GM20431 (cell line): Measurements from ENCODE around the gene XPO5.
"Not testable (repeated sequence)": the region's sequence is repeated elsewhere in the genome, so short reads cannot be mapped to it uniquely, and the experiment has no call there.

Experiments
- in situ Hi-C: fragments of 300-500 bp; cut with MseI, MboI; formaldehyde crosslinking; loops from one replicate; pipeline ENCODE4 v1.15.0; 2020; ENCODE audit warnings: low sequenced_read_pairs; ENCODE audit not compliant: unreplicated experiment

XPO5 gene

DNA sequence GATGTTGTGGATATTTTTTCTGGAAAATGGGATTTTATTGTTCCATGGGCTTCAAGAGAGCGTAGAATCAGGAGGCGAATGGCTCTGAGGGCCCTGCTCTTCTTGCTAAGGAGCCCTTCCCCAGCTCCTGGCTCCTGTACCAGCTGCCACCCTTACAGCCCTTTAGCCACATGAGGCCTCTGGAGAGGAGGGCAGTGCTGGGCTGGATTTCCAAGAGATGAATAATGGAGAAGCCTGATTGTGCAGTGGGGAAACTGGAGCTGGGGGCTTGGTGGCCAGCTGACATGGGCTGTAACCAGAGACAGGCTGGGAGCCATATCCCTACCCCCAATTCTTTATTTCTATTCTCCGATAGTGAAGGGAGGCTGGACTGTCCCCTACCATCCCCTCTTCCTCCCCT lies 74.9 kb downstream of the XPO5 start:
- in situ Hi-C loops: no loop called here

DNA sequence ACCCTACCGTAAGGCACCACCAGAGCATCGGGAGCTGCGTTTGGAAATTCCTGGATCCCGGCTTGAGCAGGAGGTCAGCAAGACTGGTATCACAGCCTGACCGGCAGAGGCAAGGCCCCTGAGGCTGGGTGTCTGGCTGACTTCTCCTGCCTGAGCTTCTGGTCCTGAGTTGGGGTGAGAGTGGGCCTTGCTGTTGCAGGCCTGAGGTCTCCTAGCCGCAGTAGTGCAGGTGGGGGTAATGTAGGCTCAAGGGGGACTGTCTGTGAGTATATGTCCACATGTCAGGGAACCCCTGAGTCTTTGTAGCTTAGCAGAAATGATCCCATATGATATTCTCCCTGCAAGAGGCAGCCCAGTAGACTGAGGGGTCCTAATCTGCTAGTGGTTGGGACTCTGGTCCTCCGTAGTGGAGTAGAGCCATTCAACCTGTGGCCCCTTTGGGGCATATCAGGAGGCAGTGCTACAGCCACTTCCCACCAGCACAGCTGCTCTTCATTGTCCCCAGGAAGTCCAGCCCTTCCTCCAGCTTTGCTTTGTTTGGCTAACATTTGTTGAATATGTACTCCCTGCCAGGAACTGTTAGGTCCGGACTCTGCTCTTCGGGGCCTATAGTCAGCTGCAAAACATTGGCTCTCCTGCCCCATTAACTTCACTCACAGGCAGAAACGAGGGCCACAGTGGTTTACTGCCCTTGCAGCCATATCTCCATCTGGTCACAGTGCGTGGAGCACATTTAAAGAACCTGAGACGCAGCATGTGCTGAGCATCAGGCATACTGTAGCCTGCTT lies 76.6 kb downstream of the XPO5 start:
- in situ Hi-C loops: no loop called here

DNA sequence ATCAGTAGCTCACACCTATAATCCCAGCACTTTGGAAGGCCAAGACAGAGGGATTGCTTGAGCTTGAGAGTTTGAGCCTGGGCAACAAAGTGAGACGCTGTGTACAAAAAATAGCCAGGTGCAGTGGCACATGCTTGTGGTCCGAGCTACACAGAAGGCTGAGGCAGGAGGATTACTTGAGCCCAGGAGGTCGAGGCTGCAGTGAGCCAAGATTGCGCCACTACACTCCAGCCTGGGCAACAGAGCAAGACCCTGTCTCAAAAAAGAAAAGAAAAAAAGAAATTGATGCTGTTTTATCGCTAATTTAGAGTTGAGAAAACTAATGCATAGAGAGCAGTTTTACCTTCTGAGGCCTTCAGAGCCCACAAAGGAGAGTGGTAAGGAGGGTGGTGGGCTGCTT lies 77.5 kb downstream of the XPO5 start:
- in situ Hi-C loops: not testable (repeated sequence)

DNA sequence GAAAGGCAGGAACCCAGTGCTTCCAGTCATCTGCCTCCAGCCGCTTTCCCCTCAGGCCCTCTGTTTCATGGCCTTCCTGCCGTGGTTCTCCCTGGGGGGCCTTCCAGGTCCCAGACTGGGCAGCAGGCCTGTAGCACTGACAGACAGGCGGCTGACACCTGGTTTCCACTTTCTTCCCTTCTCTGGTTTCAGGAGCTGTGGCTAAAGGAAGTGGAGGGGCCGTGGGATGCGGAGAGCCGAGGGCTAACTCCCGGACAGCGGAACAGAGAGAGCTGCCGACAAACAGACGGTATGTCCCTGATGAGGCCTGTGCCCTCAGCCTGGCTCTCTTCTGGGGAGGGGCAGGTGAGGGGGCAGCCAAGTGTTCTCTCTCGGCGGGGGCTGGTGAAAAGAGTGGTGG lies 78.1 kb downstream of the XPO5 start:
- in situ Hi-C loops: no loop called here

DNA sequence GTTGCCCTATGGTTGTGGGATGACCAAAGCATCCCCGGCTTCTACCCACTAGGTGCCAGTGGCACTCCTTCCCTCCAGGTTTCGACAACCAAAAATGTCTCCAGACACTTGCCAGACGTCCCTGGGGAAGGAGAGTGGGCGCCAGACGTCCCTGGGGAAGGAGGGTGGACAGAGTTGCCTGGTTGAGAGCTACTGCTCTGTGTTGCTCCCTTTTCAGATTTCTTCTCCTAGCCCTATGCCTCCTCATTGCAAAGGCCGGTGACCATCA lies 78.8 kb downstream of the XPO5 start:
- in situ Hi-C loops: no loop called here

DNA sequence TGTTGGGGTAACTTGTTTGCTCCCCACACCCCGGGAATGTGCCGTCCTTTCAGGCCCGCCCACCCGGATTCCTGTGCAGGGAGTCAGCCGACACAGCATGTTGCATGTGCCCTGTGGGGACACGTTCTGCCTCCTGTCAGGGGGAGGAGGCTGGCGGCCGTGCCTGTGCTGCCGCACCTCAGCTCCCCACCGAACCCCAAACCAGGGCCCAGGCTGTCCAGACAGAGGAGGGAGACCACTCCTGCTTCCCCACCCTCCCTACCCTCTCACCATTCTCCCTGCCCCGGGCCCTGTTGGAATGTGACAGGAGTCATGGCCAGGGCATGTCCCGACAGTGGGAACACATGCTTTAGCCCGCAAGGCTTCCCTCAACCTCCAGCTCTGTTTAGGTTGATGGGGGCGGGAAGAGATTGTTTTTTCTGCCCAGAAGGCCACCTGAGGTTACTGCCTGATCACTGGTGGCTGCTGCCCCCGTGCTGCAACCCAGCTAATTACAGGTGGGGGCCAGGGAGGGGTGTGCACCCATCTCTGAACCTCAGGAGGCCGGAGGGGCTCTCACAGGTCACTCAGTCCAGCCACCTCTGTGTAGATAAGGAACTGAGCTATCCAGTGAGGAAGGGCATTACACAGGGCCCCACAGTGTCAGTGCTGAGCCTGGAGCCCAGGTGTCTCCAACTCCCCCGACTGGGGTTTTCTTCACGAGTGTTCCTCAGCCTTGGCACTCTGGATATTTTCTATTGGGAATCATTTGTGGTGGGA lies 79.3 kb downstream of the XPO5 start:
- in situ Hi-C loops: no loop called here

DNA sequence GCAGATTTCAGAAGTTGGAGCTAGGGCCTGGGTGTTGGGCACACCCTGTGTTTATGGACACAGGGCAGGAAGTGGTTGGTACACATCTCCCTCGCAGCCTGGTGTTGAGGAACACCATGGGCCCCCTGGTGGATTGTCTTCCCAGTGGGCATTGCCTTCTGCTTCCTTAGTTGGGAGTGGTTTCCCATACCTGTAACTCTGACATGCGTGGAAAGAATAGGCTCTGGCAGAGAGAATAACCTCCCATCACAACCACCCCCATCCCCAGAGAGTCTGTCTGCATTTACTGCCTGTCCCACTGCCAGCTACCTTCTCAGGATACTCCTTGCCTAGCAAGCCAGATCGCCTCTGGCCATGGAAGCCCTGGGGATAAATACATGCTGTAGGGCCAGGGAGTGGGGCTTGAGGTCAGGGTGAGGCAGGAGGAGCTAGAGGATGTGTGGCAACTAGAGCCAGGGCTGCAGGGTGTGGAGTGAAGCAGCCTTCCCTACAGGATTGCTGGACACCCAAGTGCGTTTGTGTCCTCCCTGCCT lies 80.4 kb downstream of the XPO5 start:
- in situ Hi-C loops: no loop called here

DNA sequence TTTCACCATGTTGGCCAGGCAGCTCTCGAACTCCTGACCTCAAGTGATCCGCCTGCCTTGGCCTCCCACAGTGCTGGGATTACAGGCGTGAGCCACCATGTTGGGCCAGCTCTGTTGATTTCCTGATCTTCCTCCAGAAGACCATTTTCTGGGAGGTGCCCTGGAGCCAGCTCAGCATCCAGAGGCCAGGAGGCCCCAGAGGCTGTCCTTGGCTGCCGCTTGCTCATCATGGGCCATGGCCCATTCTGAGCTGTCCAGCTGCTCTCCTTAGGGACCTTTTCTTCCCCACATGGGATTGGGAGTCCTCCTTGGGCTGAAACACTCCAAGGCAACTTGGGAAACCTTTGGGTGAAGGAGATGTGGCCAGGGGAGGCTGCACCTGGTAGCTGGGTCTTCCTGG lies 81.1 kb downstream of the XPO5 start:
- in situ Hi-C loops: no loop called here

DNA sequence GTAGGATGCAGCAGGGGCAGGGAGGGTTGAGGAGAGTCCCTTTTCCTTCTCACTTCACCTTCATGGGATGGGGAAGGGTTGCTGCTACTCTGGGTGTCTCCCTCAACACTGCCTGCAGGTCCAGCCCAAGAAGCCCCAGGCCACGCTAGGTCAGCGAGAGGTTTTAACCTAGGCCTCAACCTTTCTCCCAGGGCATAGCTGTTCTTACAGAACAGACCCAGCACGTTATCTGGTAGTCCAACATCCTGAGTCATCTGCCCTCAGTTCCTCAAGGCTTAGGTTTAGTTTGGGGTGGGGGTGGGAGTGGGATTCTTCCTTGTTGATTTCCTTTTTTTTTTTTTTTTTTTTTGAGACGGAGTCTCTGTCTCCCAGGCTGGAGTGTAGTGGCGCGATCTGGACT lies 81.5 kb downstream of the XPO5 start:
- in situ Hi-C loops: no loop called here

DNA sequence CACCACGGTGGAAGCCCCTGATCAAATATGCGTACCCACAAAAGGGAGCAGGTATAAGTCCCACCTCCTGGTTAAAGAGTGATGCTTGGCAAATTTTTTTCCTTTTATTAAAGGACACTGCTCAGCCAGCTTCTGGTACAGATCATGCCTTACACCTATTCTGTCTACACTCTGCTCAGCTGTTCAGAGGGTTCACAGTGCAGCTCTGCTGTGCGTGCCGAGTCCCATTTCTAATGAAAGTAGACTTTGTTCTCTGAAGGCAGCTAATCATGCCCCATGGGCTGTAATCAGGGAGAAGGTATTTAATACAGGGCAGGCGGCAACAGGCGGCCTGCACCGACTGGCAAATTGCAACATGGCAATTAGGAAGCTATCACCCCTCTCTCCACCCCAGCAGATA lies 82.0 kb downstream of the XPO5 start:
- in situ Hi-C loops: no loop called here

DNA sequence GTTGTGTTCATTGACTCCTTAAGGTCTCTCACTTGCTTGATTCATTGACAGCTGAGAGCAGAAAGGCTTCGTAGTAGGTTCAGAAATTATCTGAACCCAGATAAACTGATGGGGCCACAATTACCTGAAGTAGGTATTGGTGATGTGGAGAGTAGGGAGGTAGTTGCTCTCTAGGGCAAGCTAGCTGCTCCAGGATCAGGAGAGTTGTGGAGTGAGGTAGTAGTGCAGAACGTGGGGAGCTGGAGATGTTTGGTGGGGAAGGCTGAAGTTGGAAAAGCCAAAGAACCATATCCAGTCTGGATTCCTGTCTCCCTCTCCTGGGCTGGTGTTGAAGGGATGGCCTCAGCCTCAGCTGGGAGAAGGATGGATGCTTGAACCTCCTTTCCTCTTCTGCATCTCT lies 82.6 kb downstream of the XPO5 start:
- in situ Hi-C loops: no loop called here

DNA sequence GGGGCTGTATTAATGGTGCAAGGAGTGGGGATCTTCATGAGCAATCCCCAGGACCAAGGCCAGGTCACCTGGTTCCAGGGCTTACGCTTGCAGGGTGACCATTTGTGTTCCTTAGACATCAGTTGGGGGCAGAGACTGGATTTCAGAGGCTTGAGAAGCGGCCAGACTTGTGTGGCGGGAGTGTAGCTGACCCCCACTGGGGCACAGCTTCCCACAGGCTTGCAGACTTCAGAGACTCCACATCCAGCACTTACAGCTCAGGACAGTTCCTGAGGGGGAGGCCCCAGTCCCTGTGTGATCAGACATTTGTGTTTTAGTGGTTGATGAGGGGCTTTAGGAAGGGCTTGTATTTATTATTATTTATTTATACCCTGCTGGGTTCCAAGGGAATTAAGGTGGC lies 83.2 kb downstream of the XPO5 start:
- in situ Hi-C loops: no loop called here

DNA sequence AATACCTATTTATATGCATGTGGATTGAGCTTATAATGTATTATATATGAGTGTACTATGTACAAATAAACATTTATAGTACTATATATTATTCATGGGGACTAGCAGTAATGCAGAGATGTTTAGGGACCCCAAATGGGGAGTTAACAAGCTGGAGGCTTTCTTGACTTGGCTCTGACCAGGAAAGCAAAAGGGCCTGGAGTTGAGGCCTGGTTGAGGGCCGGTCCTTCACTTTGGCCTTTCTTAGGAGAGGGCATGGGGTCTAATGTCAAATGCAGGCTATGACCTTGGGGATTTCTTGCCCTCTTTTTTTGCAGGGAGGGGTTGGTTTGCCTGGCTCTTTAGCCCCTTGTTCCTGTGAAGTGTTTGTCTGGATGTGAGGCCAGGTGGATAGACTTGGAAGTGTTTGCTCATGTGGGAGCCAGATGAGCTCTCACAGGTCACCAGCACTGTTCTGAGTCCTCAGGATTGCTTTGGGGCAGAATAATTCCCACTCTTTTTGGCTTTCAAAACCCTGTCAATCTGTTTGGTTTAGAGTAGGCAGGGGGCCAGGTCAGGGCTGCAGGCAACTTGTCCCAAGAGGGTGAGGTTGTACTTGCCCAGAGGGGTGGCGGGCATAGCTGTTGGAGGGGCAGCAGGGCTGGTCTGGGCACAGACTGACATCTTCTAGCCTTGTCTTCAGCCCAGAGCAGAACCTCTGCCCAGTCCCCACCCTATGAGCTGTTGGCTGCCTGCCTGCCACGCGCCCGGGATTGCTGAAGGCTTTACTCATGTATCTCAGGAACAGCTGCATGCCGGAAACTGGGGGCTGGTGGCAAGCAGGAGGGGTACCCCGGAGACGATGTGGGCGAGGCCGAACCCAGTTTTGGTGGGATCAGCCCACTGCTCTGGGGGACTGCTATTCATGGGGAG lies 83.8 kb downstream of the XPO5 start:
- in situ Hi-C loops: no loop called here

DNA sequence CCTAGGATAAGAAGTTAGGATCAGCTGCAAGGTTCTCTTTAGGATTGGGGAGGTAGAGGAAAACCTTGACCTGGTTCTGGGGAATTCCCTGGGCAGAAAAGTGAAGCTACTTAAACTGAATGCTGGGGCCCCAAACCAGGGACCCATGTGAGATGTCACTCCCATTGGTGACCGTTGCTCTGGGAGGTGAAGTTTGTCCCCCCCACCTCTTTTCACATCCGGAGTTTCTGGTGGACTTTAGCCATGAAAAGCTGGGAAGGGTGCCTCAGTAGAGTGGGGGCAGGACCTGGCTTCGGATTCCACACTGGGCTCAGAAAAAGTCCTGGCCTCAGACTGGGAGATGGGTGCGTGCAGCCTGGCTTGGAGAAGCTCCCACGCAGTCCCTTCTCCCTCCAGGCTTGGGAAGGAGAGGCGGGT lies 85.3 kb downstream of the XPO5 start:
- in situ Hi-C loops: no loop called here

DNA sequence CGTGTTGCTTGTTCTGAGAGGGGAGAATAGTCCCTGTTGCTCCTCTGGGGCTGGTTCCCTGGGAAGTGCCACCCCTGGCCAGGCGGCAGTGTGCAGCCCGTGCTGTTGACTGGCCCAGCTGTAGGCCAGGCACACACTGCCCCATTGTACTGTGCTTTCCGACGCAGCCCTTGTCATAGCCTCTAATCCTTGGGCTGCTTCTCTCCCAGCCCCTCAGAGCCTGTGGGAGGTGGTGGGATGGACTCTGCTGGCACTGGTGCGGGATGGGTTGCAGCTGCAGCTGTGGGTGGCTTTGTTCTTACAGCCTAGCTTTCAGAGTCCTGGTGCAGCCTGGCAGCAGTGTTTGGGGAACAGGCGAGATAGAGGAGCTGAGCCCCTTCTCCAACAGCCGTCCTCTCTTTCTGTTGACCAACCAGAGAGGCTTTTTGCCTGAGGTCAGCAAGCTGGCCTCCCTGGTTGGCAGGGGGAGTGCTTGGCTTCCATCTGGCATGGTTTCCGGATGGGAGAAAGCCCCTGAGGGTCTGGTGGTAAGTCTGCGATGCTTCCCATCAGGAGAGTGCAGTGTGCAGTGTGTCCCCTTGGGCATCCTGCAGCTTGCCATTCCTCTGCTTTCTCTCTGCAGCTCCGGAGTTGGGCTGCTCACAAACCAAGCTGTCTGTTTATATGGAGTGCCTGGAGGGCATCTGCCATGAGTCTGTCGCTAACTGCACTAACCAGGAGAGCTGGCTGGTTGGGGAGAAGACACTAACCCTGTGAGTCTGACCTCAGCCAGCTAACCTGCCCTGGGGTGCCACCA lies 86.4 kb downstream of the XPO5 start:
- in situ Hi-C loops: no loop called here

DNA sequence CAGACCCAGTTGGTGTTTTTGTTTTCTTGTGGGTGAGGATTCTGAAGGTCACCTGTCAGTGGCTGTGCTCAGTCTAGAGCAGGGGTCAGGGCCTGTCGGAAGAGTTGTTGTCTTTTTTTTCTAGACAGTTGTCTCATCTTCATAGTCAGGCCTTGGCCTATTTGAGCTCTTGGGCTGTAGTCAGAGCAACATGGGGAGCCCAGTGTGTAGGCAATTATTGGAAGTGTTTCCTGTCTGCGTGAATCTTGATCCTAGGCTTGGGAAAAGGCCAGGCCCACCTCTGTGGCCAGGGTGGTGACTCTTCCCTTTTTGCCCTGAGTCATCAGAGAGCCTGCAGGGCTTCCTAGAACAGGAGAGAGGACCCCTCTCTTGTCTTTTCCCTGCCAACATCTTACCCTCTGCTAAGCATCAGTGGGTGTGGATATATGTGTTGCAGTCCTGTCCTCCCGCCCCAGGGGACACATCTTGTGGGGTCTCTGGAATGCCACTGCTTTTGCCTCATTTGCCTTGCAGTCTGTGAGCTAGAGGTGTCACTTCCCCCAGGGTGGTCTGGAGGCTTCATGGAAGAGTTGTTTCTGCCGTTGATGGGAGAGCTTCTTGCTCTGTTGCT lies 87.1 kb downstream of the XPO5 start:
- in situ Hi-C loops: no loop called here

DNA sequence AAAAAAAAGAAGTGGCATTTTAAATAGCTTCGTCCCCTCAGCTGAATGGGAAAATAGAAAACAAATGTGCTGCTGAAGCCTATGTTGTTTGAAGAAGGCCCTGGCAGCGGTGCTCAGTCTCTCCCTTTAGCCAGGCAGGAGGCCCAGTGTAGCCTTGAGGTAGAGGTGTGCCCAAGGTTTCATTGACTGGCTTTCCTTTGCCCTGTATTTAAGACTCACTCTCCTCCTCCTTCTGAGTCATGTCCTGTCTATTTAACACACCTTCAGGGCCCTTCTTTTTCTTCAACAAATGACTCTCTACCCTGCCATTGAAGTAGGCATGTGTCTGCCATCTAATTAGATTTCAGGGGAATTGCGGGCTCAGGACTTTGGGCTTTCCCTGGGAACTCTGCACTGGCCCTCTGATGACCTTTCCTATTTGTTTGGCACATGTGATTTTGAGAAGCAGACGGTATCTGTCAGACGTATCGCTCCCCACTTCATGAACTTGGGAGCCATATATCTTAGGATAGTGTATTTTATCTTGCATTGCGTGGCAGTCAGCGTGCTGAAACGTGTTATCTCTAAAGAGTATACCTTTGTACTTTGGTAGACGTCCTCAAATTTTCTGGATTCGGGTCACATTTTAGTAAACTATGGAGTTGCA lies 94.1 kb downstream of the XPO5 start:
- in situ Hi-C loops: no loop called here

DNA sequence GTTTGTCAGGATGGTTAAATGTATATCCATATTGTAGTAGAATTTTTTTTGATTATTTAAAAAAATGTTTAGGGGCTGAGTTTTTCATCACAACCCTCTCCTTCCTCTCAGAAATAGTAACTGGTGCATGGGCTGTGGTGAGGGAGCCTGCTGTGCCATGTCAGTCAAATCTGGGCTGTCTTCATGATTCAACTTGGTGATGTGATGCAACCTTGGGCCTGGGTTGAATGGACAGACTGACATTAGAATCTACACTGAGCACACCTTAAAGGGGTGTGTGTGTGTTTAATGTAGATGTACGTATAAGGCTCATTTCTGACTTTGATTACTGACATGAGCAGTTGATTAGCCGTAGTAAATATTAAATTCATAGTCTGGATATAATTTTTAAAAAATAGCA lies 94.8 kb downstream of the XPO5 start:
- in situ Hi-C loops: no loop called here

DNA sequence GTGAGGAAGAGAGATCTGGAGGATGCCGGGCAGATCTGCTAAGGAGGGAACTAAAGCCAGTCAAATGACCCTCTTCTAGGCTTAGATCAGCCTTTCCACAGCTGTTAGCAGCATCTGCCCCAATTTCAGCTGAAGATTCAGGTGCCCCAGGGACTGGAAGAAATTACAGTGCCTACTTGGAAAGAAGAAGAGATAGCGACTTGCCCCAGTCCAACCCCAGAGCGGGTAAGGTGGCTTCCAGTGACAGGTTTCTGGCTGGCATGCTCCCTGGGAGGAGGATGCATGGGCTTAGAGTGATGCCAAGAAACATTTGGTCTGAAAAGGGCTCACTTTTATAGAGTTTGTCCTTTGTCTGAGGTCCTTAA lies 97.8 kb downstream of the XPO5 start:
- in situ Hi-C loops: no loop called here
